GM18505 (cell line): Measurements from ENCODE around the gene DCLRE1A.

Source experiments
- ATAC-seq: cut with Tn5 transposase; IDR thresholded peaks from one replicate; pipeline ENCODE4 v1.9.1; 2021; ENCODE audit not compliant: unreplicated experiment
- POLR2A ChIP-seq: IDR thresholded peaks from 4 replicates; pipeline ENCODE4 v1.6.1; 2011; ENCODE audit warnings: borderline replicate concordance; ENCODE audit not compliant: insufficient read depth, insufficient read length; ENCODE audit errors: extremely low read depth

Gene DCLRE1A

GRCh38 chr10:113801569-113801968 lies 52.3 kb downstream of the DCLRE1A start:
- ATAC-seq = no peak
- TF ChIP-seq POLR2A = no peak

DNA sequence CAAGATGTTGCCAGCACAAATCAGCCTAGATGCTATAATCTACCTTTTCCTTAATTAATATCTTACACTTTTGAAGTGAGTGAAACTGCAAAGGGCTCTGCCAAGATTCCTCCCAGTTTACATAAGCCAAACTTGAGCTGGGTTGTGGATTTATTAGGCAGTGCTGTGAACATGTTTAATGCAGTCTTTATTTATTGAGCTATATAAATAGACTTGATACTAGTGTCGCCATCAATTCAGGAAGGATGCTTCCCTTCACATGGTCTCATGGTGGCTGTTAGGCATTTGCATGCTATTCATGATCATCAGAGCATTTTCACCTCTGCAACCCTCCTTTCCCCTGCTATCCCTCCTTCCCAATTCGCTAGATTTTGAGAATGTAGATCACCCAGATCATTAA lies 62.2 kb downstream of the DCLRE1A start:
- no peak for ATAC-seq

DNA sequence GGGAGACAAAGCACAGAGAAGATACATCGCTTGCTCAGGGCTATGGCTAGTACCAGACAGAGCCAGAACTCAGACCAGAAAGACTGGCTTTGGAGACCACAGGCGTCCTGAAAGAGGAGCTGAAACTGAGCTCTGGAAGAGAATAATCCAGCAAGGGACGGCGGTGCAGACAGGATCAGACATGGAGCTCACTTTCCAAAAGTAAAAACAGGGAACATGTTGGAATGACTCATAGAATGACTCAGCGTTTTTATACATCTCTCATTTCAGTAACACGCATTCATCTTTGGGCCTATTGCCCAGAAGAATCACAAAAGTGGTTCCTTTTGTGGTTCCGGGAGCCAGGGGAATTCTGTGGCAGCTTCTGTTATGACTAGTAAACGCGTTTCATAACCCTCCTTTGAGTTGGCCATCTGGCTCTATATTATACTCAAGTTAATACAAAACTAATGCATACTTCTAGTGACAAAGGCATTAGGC lies 65.2 kb downstream of the DCLRE1A start:
- ATAC-seq = peak; percentile 72

More for the DNA sequence above, 62.2 kb downstream of the DCLRE1A start:
- TF ChIP-seq POLR2A = no peak

More for the DNA sequence above, 65.2 kb downstream of the DCLRE1A start:
- TF ChIP-seq POLR2A = no peak
